SU-DHL-6 (cell line): ENCODE data around the gene PDE2A.

Source experiments
- CTCF ChIP-seq: fragments of 200-600 bp; sonication (generic); IDR thresholded peaks from one replicate; pipeline ENCODE4 v1.5.1; 2017; ENCODE audit warnings: antibody characterized with exemption, mild to moderate bottlenecking, low read length, moderate library complexity; ENCODE audit not compliant: insufficient read depth, poor library complexity, severe bottlenecking
- EZH2phosphoT487 ChIP-seq: fragments of 200-600 bp; sonication (generic), shearing (Covaris generic); conservative IDR thresholded peaks from 2 replicates; pipeline ENCODE4 v1.6.1; 2018; ENCODE audit warnings: mild to moderate bottlenecking, antibody characterized with exemption, low read length, moderate library complexity, mixed read lengths

GRCh38 chr11:72703267-72704008 lies 29.2 kb upstream of the PDE2A start:
- no peak for TF ChIP-seq CTCF
- TF ChIP-seq EZH2phosphoT487, result no peak
